Stimulated activated CD8-positive, alpha-beta memory T cell treated with anti-CD3 and anti-CD28 coated beads, Interleukin-15, amount 100 ng/mL, for 4 hours (primary cell): ENCODE results near the gene DNAJC10.
"Not testable (repeated sequence)": the region's sequence is repeated elsewhere in the genome, so short reads cannot be mapped to it uniquely, and the experiment has no call there.

Experiments
- DNase-seq, 2 donors: peaks; one replicate each; pipeline ENCODE4 v3.0.0-alpha.2; 2020; ENCODE audit warnings: low read depth in 2 of 2

Gene DNAJC10

GRCh38 chr2:182715892-182716649, at the start of gene DNAJC10:
Gene DNAJC10 (plus strand): TSS chr2:182716257. CDS start chr2:182718087, 1,830 bp downstream.
- peak; percentile 77 to 79 for DNase-seq

DNA sequence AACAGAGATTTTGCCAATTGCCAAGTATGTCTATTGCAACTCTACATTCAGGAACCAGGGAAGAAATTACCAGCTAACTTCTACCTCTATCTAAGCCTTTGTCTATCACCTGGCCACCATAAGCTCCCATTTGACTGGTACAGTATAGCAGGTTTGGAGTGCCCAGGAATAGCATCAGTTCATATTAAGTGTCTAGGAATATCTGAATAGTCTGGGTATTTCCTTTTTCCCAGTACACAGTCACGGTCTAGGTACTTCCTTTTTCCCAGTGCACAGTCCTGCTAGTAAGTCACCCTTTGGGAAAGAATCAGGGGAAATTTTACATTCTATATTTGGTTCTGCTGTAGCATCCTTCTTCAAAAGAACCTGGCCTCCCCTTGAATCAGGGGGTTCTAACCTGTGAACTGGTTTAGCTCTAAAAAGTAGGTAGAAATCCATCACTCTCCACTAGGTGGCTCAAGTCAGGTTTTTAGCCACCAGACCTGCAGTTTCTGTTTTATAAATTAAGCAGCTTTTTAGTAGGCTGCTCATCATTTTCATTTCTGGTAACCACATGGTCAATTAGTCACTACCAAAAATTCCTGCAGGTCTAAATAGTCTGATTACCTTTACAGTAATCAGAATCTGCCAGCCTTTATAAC, 49.3 kb upstream of the DNAJC10 start:
- no peak for DNase-seq

GRCh38 chr2:182667315-182667695, 48.8 kb upstream of the DNAJC10 start:
- no peak for DNase-seq

- DNase-seq: no peak
Measured at GRCh38 chr2:182668671-182669070, 47.4 kb upstream of the DNAJC10 start.

DNA sequence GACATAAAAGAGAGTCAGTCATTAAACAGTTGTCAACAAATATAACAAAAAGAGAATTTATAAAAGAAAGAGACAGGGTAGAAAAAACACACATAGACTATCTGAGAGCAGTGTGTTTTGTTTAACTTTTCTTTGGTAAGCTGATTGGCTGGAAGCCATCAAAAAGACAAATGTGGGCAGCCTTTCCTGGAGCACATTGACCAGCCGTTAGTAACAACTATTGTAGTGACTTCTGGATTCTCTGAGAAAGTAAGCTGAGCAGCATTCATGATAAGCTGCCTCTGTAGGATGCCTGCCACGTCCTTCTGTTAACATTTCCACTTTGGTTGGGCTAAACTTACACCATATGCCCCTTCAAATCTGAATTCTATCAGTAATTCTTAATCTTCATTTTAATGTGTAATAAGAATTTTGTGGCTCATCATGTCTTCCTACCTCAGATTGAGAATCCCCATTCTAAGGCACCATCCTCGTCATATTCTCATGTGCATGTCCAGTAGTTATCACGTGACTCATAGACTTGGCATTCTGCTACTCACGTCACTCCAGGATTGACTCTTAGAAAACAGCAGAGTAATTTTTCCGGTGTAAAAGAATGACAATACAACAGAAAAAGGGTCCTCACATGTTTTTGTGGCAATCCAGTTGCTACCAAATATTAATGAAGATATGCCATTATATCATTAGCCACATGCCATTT, 43.4 kb upstream of the DNAJC10 start:
- DNase-seq: no peak

- no peak for DNase-seq
Measured at GRCh38 chr2:182680837-182681236, 35.2 kb upstream of the DNAJC10 start.

- no peak for DNase-seq
Measured at GRCh38 chr2:182682210-182682609, 33.8 kb upstream of the DNAJC10 start.

DNA sequence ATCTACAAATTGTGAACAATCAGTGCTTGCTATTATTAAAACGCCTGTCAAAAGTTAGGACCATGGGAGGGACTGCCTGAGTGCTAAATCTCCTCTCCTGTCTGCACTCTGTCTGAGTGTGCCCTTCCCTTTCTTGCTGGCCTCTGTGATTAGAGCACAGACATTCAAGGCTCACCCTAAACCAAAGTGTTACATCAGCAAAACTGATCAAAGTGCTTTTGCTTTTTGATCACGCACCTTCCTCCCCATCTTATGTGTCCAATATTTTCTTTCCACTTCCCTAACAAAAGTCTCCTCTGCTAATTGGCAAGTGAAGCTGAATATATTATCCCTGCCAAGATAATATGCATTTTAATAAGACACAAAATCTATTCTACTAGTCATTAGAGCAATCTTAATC, 30.5 kb upstream of the DNAJC10 start:
- no peak for DNase-seq

- not testable (repeated sequence) for DNase-seq
Measured at GRCh38 chr2:182686763-182687162, 29.3 kb upstream of the DNAJC10 start.

GRCh38 chr2:182694189-182694588, 21.9 kb upstream of the DNAJC10 start:
- DNase-seq: no peak

DNA sequence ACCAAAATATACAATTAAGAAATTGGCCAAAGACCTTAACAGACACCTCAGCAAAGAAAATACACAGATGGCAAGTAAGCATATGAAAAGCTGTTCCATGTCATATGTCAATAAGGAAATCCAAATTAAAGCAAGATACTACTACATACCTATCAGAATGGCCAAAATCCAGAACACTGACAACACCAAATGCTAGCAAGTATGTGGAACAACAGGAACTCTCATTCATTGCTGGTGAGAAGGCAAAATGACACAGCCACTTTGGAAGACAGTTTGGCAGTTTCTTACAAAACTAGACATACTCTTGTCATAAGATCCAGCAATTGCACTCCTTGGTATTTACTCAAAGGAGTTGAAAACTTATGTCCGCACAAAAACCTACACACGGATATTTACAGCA, 20.3 kb upstream of the DNAJC10 start:
- DNase-seq: no peak

GRCh38 chr2:182698671-182699070, 17.4 kb upstream of the DNAJC10 start:
- DNase-seq: no peak

GRCh38 chr2:182705761-182706160, 10.3 kb upstream of the DNAJC10 start:
- DNase-seq: no peak

DNA sequence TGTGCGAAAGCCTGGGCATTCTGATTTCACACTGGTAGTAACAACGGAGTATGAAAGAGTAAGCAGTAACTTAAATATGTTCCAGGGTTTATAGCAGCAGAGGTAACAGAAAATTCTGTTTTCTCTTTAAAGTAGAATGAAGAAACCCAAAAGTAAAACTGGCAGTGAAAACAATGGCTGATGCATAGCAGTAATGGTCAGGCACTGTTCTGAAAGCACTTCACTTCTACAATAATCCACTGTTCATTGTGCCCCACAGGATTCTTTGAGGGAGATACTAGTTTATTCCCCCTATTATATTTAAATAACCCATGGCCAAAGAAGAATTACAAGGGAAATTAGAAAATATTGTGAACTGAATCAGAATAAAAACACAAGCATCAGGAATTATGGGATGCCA, 9.3 kb upstream of the DNAJC10 start:
- DNase-seq: no peak

DNA sequence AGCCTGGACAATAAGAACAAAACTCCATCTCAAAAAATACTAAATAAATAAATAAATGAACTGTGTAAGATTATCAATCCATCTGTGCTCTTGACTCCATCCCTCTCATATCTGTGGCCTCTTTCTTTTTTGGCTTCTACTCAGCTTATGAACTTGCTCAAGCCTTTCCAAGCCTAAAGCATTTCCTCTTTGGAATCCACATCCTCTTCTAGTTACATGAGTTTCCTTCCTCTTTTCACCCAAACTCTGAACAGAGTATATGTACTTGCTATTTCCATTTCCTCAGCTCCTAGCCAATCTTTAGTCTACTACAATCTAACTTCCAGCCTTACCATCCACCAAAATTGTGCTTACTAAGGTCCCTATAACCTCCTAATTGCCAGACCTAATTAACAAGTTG, 2.5 kb upstream of the DNAJC10 start:
- DNase-seq: no peak

DNA sequence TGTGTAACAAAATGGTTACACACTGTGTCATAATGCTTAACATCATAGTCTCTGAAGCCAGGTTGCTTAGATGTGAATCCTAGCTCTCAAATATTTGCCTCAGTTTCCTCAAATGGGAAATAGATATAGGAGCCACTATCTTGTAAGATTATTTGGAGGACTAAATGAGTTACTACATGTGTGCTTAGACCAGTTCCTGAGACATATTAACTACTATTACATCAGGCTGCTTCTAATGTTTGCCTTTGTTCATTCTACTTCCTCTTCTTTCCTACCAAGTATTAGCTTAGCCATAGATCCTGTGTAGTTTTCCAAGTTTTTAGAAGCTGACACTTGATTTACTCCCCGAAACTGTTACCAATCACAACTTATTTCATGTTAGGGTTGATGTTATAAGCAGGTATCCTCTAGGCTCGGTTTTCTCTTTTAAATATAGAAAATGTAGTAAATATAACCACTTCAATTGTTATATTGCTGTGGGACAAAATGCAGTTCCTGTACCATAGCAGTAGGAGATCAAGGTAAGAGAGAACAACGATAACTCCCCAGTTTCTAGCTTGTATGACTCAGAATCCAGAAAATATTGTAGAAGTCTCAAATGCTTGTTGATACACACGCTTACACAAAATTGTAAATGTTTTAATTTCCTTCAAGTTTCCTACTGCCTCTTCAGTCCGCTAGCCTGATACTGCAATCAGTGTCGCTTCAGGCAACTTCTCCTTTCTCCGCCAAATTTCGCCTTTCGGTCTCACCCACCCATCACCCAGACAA, 751 bp upstream of the DNAJC10 start:
- no peak for DNase-seq

GRCh38 chr2:182716650-182716979, 558 bp downstream of the DNAJC10 start:
- no peak for DNase-seq

- no peak for DNase-seq
Measured at GRCh38 chr2:182717416-182717815, 1.4 kb downstream of the DNAJC10 start.

- DNase-seq: no peak
Measured at GRCh38 chr2:182717816-182718215, 1.8 kb downstream of the DNAJC10 start.

GRCh38 chr2:182718459-182718858, 2.4 kb downstream of the DNAJC10 start:
- DNase-seq: no peak

DNA sequence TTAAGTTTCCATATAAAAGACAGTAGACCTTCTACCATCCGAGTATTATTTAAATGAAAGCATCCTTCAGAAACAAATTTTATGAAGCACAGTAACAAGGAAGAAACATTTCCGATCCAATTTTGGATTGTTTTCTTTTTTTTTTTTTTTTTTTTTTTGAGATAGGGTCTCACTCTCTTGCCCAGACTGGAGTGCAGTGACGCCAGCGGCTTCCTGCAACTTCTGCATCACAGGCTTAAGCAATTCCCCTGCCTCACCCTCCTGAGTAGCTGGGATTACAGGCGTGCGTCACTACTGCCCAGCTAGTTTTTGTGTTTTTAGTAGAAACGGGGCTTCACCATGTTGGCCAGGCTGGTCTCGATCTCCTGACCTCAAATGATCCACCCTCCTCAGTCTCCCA, 3.1 kb downstream of the DNAJC10 start:
- not testable (repeated sequence) for DNase-seq

DNA sequence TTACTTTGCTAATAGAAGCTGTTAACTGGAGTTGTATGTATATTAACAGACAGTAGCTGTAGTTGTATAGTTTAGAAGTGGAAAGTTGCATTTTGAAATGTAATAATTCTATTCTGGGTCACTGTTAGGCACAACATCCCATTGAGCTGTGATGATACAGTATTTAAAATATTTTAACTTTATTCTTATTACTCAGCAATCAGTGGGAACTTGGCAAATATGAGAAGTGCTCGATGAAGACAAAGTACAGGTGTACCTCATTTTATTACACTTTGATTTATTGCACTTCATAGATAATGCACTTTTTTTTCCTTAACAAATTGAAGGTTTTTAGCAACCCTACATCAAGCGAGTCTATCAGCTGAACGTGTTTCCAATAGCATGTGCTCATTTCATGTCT, 8.6 kb downstream of the DNAJC10 start:
- DNase-seq: no peak
